ENCODE data around the gene BMPR1B. TPM values are rescaled to one million over a fixed set of nuclear protein-coding genes. Genes with fewer than 3 reads are reported as not detected.
A peak's percentile ranks its signal among the peaks of the same experiment; 100 is the strongest.
"Not testable (repeated sequence)": the region's sequence is repeated elsewhere in the genome, so short reads cannot be mapped to it uniquely, and the experiment has no call there.

The BMPR1B gene
- polyA plus RNA-seq, 2 of the 4 experiments (the other 2 are of a cell fraction) = 6.4 to 21.2 TPM

DNA sequence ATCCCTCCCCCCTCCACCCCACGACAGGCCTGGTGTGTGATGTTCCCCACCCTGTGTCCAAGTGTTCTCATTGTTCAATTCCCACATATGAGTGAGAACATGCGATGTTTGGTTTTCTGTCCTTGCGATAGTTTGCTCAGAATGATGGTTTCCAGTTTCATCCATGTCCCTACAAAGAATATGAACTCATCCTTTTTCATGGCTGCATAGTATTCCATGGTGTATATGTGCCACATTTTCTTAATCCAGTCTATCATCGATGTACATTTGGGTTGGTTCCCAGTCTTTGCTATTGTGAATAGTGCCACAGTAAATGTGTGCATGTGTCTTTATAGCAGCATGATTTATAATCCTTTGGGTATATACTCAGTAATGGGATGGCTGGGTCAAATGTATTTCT, 376.3 kb downstream of the BMPR1B start:
- H3K27ac ChIP-seq; H3K4me3 ChIP-seq; H3K9me3 ChIP-seq; POLR2A ChIA-PET; H3K4me2 ChIP-seq; FAIRE-seq; DNase-seq (ENCODE audit: low read depth in 1 of 2, low spot score in 1 of 2); CTCF ChIA-PET; ATAC-seq: not testable (repeated sequence)
- peaks cover 30% of the 10 kb centered on the region for H3K4me1 ChIP-seq
- 0 out of 2 replicates have a peak, but pooled peaks have one; percentile 33 for TF ChIP-seq HDAC2 (IDR thresholded peaks at IDR 0.05)
- WGBS (ENCODE audit: missing lambda C conversion rate) = 77% methylated on average over 4 of the region's 4 CpGs

- FAIRE-seq; H3K4me1 ChIP-seq; H3K27ac ChIP-seq; H3K9me3 ChIP-seq; DNase-seq (ENCODE audit: low read depth in 1 of 2, low spot score in 1 of 2); H3K4me3 ChIP-seq; CTCF ChIA-PET; POLR2A ChIA-PET; H3K4me2 ChIP-seq; ATAC-seq: not testable (repeated sequence)
- WGBS (ENCODE audit: missing lambda C conversion rate) = 87% methylated on average over 10 of the region's 14 CpGs
These were observed 381.7 kb downstream of the BMPR1B start for GRCh38 chr4:95139424-95139823.

- TF ChIP-seq ZFP36 (IDR thresholded peaks at IDR 0.05; ENCODE audit: borderline replicate concordance, partially characterized antibody) = no peak
- FAIRE-seq (no peak), ATAC-seq (no peak), DNase-seq (ENCODE audit: low read depth in 1 of 2, low spot score in 1 of 2) (no peak)
- Histone ChIP-seq H3K9me3 (no peaks in the 10 kb centered on the region), H3K27ac (no peak overlapping the region), H3K4me1 (no peaks in the 10 kb centered on the region), H3K4me3 (no peak overlapping the region), H3K4me2 (no peak overlapping the region)
- POLR2A ChIA-PET = no interaction called here
- 85% methylated on average over 5 of the region's 5 CpGs for WGBS (ENCODE audit: missing lambda C conversion rate)
- CTCF ChIA-PET = no interaction called here
These were observed 383.6 kb downstream of the BMPR1B start for GRCh38 chr4:95141361-95141760.

GRCh38 chr4:95142932-95143331, 385.2 kb downstream of the BMPR1B start:
- no peak overlapping the region for H3K4me2 ChIP-seq
- no peaks in the 10 kb centered on the region for H3K9me3 ChIP-seq
- H3K4me1 ChIP-seq = no peaks in the 10 kb centered on the region
- H3K27ac ChIP-seq = no peak overlapping the region
- POLR2A ChIA-PET = no interaction called here
- CTCF ChIA-PET = interaction anchor here (2.5 kb wide), 1 partner anchor 18 kb away, joined by 7 read pairs; no protein-coding TSS in a partner anchor
- no peak overlapping the region for H3K4me3 ChIP-seq
- TF ChIP-seq EHF (CRISPR knock-in tag; IDR thresholded peaks at IDR 0.05) (no peak), ESRRA (IDR thresholded peaks at IDR 0.05; ENCODE audit: borderline replicate concordance, low read length) (no peak), KDM5A (IDR thresholded peaks at IDR 0.05) (no peak), NFE2L2 (conservative IDR thresholded peaks at IDR 0.05; ENCODE audit: low read length) (no peak), E2F6 (IDR thresholded peaks at IDR 0.05; ENCODE audit: borderline replicate concordance, low read depth) (no peak), TFCP2L1 (CRISPR knock-in tag; IDR thresholded peaks at IDR 0.05) (no peak), RCOR1 (IDR thresholded peaks at IDR 0.05; ENCODE audit: low read depth, low read length) (no peak), ZNF302 (CRISPR knock-in tag; IDR thresholded peaks at IDR 0.05) (no peak), SREBF2 (IDR thresholded peaks at IDR 0.05) (no peak), HOXB5 (CRISPR knock-in tag; IDR thresholded peaks at IDR 0.05) (no peak), TP53 (CRISPR knock-in tag; IDR thresholded peaks at IDR 0.05) (no peak), CHD2 (IDR thresholded peaks at IDR 0.05; ENCODE audit: low read length, partially characterized antibody) (no peak)
- TF ChIP-seq, protein P1, sequence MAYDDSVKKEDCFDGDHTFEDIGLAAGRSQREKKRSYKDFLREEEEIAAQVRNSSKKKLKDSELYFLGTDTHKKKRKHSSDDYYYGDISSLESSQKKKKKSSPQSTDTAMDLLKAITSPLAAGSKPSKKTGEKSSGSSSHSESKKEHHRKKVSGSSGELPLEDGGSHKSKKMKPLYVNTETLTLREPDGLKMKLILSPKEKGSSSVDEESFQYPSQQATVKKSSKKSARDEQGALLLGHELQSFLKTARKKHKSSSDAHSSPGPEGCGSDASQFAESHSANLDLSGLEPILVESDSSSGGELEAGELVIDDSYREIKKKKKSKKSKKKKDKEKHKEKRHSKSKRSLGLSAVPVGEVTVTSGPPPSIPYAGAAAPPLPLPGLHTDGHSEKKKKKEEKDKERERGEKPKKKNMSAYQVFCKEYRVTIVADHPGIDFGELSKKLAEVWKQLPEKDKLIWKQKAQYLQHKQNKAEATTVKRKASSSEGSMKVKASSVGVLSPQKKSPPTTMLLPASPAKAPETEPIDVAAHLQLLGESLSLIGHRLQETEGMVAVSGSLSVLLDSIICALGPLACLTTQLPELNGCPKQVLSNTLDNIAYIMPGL (CRISPR knock-in tag; IDR thresholded peaks at IDR 0.05; ENCODE audit: borderline replicate concordance) = no peak
- TF ChIP-seq, protein P2, sequence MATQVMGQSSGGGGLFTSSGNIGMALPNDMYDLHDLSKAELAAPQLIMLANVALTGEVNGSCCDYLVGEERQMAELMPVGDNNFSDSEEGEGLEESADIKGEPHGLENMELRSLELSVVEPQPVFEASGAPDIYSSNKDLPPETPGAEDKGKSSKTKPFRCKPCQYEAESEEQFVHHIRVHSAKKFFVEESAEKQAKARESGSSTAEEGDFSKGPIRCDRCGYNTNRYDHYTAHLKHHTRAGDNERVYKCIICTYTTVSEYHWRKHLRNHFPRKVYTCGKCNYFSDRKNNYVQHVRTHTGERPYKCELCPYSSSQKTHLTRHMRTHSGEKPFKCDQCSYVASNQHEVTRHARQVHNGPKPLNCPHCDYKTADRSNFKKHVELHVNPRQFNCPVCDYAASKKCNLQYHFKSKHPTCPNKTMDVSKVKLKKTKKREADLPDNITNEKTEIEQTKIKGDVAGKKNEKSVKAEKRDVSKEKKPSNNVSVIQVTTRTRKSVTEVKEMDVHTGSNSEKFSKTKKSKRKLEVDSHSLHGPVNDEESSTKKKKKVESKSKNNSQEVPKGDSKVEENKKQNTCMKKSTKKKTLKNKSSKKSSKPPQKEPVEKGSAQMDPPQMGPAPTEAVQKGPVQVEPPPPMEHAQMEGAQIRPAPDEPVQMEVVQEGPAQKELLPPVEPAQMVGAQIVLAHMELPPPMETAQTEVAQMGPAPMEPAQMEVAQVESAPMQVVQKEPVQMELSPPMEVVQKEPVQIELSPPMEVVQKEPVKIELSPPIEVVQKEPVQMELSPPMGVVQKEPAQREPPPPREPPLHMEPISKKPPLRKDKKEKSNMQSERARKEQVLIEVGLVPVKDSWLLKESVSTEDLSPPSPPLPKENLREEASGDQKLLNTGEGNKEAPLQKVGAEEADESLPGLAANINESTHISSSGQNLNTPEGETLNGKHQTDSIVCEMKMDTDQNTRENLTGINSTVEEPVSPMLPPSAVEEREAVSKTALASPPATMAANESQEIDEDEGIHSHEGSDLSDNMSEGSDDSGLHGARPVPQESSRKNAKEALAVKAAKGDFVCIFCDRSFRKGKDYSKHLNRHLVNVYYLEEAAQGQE (IDR thresholded peaks at IDR 0.05) = no peak
- FAIRE-seq (no peak), DNase-seq (ENCODE audit: low read depth in 1 of 2, low spot score in 1 of 2) (no peak), ATAC-seq (peak; percentile 41 to 70; a peak in 4 of 6 replicates)
- WGBS (ENCODE audit: missing lambda C conversion rate) = 93% methylated on average over 4 of the region's 4 CpGs
